Small intestine (tissue), 16 donors: Measurements from ENCODE around the gene CHIC1. TPM values are rescaled to one million over a fixed set of nuclear protein-coding genes. Genes with fewer than 3 reads are reported as not detected.
A peak's percentile ranks its signal among the peaks of the same experiment; 100 is the strongest.
"Not testable (repeated sequence)": the region's sequence is repeated elsewhere in the genome, so short reads cannot be mapped to it uniquely, and the experiment has no call there.

Source experiments
- DNase-seq, 2 donors: peaks; one replicate each; pipeline versions ENCODE4 v3.0.0 to v3.0.0-alpha.2; 2013
- FAIRE-seq: peaks from 2 replicates; lab custom pipeline; 2012; peaks lifted over from hg19 to GRCh38; lab: Jason Lieb, UNC
- H3K27ac ChIP-seq, 3 donors: one replicate each; pipeline ENCODE4 v1.5.1; 2013; ENCODE audit warnings: low read length in 2 of 3, mild to moderate bottlenecking in 2 of 3, control low read depth in 1 of 3, inconsistent platforms in 1 of 3, low read depth in 1 of 3, moderate library complexity in 1 of 3
- H3K27me3 ChIP-seq, 3 donors: one replicate each; pipeline ENCODE4 v1.6.1; 2013; ENCODE audit warnings: low read length in 3 of 3, inconsistent platforms in 1 of 3; ENCODE audit not compliant: control insufficient read depth in 3 of 3, insufficient read depth in 3 of 3
- H3K36me3 ChIP-seq, 3 donors: one replicate each; pipeline ENCODE4 v1.6.1; 2013; ENCODE audit warnings: low read length in 3 of 3, inconsistent platforms in 1 of 3, low read depth in 1 of 3, mild to moderate bottlenecking in 1 of 3, moderate library complexity in 1 of 3; ENCODE audit not compliant: control insufficient read depth in 3 of 3, insufficient read depth in 2 of 3
- H3K4me1 ChIP-seq, 3 donors: one replicate each; pipeline ENCODE4 v1.6.1; 2013; ENCODE audit warnings: low read length in 2 of 3, inconsistent platforms in 1 of 3, low read depth in 1 of 3, mild to moderate bottlenecking in 1 of 3, moderate library complexity in 1 of 3; ENCODE audit not compliant: control insufficient read depth in 3 of 3, insufficient read depth in 2 of 3
- H3K4me3 ChIP-seq, 3 donors: one replicate each; pipeline ENCODE4 v1.5.1; 2013; ENCODE audit warnings: low read length in 3 of 3, control low read depth in 1 of 3, inconsistent platforms in 1 of 3, low read depth in 1 of 3, mild to moderate bottlenecking in 1 of 3, moderate library complexity in 1 of 3
- H3K9me3 ChIP-seq, 2 donors: one replicate each; pipeline ENCODE4 v1.6.1; 2013; ENCODE audit warnings: low read depth in 1 of 2, low read length in 1 of 2; ENCODE audit not compliant: control insufficient read depth in 2 of 2, insufficient read depth in 1 of 2
- WGBS, 3 donors: extraction: QIAGEN DNeasy Blood & Tissue Kit; methylation state at CpG; one replicate each; pipeline ENCODE4 v1.1.7; 2013; 5-methylcytosine and 5-hydroxymethylcytosine counted together
- long read RNA-seq, 10 donors: transcript quantifications; one replicate each; lab custom pipeline, GENCODE V29; 2026
- polyA plus RNA-seq, 4 donors: library from polyadenylated mRNA; stranded (reverse) in 3 of 4; unstranded in 1 of 4; fragments of 200-250 nt in 3 of 4; fragments of 120-200 nt in 1 of 4; gene quantifications; one replicate each; pipeline versions ENCODE4 v1.2.1 to v1.2.3, GENCODE V29; 2013
- donor health status: healthy with polysubstance abuse.
- donor health status: control.
- donor health status: control.
- donor health status: Bipolar disorder and iron deficiency.
- donor health status: healthy.

Gene CHIC1
- 10 to 100 TPM in 1 of 4 donors, 1 to 10 TPM in 3; 1.1 to 13.4 (median 2.1) TPM for polyA plus RNA-seq
- long read RNA-seq, donor 1, full-length matches to known transcripts, result 4 of 4 reads
- long read RNA-seq, donor 1, partial matches to known transcripts, result 0 of 4 reads
- long read RNA-seq, donor 1, other reads (novel, unspliced or antisense), result 0 of 4 reads
- long read RNA-seq, donor 2, full-length matches to known transcripts, result 2 of 2 reads
- long read RNA-seq, donor 2, partial matches to known transcripts, result 0 of 2 reads
- long read RNA-seq, donor 2, other reads (novel, unspliced or antisense), result 0 of 2 reads
- long read RNA-seq, donor 3, result 0 reads
- long read RNA-seq, donor 4, result 0 reads
- long read RNA-seq, donor 5, result 0 reads
- long read RNA-seq, donor 6, full-length matches to known transcripts, result 2 of 2 reads
- long read RNA-seq, donor 6, partial matches to known transcripts, result 0 of 2 reads
- long read RNA-seq, donor 6, other reads (novel, unspliced or antisense), result 0 of 2 reads
- long read RNA-seq, donor 7, result 0 reads
- long read RNA-seq, donor 8, result 0 reads
- long read RNA-seq, donor 9, result 0 reads
- long read RNA-seq, donor 10, full-length matches to known transcripts, result 1 of 1 reads
- long read RNA-seq, donor 10, partial matches to known transcripts, result 0 of 1 reads
- long read RNA-seq, donor 10, other reads (novel, unspliced or antisense), result 0 of 1 reads

- Histone ChIP-seq H3K27ac (peak within 1 kb of the TSS; percentile 8 to 82 (median 48)), H3K27me3 (no peaks in the 10 kb centered on the region), H3K36me3 (no peaks in the 10 kb centered on the region), H3K4me1 (no peaks in the 10 kb centered on the region), H3K4me3 (peak within 1 kb of the TSS; percentile 52 to 68 (median 57)), H3K9me3 (no peaks in the 10 kb centered on the region)
- peak; percentile 51 to 80 for DNase-seq
- no peak for FAIRE-seq
- 0 to 33% (median 5%) methylated on average over 41 to 51 of the region's 51 CpGs for WGBS, 3 donors
Observed at GRCh38 chrX:73562984-73563737, at the start of gene CHIC1. CHIC1 (plus strand) TSS chrX:73563197; CDS start chrX:73563285, 88 bp downstream.

DNA sequence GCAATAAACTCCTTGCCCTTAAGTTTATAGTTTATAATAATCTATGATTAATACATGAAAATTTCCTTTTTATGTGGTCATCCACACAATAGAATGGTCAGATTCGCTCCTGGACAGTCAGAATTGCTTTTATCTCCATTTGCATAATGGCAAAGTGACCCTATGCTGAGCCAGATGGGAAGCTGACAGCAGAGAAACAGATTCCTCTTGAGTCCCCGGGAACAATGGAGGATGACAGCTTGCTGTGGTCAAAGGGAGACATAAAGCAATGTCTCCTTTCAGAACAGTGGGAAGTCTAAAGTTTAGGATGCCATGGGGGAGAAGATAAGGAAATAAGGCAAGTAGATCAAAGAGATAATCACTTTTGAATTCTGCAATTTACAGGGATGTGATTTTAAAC, 40.2 kb upstream of the CHIC1 start:
- not testable (repeated sequence) for H3K4me1 ChIP-seq, FAIRE-seq, H3K27ac ChIP-seq, H3K9me3 ChIP-seq, DNase-seq, H3K27me3 ChIP-seq, H3K4me3 ChIP-seq, H3K36me3 ChIP-seq
- WGBS, 3 donors, result 39 to 55% (median 47%) methylated on average over 2 of the region's 2 CpGs

DNA sequence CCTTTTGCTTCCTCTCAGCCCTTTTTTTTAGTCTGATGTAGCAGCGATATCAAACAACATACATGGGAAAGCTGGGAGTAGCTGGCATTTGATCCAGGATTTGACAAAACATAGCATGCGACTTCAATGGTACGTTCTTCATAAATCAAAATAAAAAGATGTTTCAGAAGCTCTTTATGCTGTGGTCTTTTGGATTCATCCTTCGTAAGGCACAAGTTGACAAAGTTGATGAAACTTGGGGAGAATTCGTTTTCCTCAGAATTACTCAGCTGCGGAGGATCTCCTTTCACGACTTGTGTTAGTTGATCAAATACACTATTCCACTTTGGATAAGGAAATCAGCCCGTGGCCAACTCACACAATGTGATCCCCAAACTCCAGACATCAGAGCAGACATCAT, 38.1 kb upstream of the CHIC1 start:
- FAIRE-seq (no peak), DNase-seq (no peak)
- 80 to 90% (median 87%) methylated on average over 8 of the region's 8 CpGs for WGBS, 3 donors
- no peaks in the 10 kb centered on the region for H3K27me3 ChIP-seq
- H3K4me3 ChIP-seq, result no peak overlapping the region
- H3K36me3 ChIP-seq, result no peaks in the 10 kb centered on the region
- no peak overlapping the region for H3K27ac ChIP-seq
- no peaks in the 10 kb centered on the region for H3K9me3 ChIP-seq
- H3K4me1 ChIP-seq, result no peaks in the 10 kb centered on the region

DNA sequence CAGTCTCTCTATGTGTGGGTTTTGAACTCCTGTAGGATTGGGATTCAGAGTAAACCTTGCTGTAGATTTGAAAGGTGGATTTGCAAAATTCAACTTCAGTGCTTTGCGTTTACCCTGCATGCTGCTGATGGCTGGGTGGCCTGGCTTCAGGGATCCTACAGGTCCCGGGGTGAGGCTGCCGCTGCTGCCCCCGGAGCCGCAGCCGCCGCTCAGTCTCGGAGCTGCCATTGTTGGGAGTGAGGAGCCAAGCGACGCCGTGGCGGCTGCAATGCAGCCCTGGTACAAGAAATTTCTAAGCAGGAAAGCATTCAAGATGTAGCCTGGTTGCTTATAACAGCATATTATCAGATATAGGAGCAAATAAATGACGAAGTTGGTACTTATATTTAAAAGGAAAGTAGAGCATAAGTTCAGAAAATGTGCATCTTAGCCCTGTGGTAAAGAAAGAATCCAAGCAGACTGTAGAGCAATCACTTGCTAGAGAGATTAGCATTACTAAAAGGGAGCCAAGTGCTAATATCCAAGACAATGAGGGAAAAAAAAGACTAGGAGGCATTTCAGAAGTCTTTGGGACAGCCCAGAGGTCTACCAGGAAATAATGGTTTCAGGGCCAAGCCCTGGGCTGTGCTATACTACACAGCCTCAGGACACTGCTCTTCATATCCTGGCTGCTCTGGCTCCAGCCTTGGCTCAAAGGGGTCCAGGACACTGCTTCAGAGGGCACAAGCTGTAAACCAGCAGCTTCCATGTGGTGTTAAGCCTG, 36.9 kb upstream of the CHIC1 start:
- Histone ChIP-seq H3K36me3 (no peaks in the 10 kb centered on the region), H3K27me3 (no peaks in the 10 kb centered on the region), H3K4me1 (no peaks in the 10 kb centered on the region), H3K9me3 (no peaks in the 10 kb centered on the region), H3K4me3 (no peak overlapping the region), H3K27ac (no peak overlapping the region)
- FAIRE-seq (no peak), DNase-seq (no peak)
- WGBS, 3 donors, result 31 to 55% (median 52%) methylated on average over 13 of the region's 13 CpGs

DNA sequence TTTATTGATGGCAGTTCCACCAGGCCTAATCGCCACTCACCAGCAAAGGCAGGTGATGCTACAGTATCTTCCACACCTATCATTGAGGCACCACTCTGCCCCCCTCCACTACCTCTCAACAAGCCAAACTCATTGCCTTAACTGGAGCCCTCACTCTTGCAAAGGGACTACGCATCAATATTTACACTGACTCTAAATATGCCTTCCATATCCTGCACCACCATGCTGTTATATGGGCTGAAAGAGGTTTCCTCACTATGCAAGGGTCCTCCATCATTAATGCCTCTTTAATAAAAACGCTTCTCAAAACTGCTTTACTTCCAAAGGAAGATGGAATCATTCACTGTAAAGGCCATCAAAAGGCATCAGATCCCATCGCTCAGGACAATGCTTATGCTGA, 31.3 kb upstream of the CHIC1 start:
- not testable (repeated sequence) for H3K4me1 ChIP-seq, H3K9me3 ChIP-seq, H3K4me3 ChIP-seq, H3K27me3 ChIP-seq, FAIRE-seq, DNase-seq, H3K27ac ChIP-seq, H3K36me3 ChIP-seq
- 81 to 92% (median 88%) methylated on average over 4 of the region's 4 CpGs for WGBS, 3 donors

- no peak for FAIRE-seq
- H3K27ac ChIP-seq, result no peak overlapping the region
- H3K27me3 ChIP-seq, result no peaks in the 10 kb centered on the region
- no peaks in the 10 kb centered on the region for H3K4me1 ChIP-seq
- no peak overlapping the region for H3K4me3 ChIP-seq
- DNase-seq, result no peak
- H3K36me3 ChIP-seq, result no peaks in the 10 kb centered on the region
- no peaks in the 10 kb centered on the region for H3K9me3 ChIP-seq
Observed at GRCh38 chrX:73556159-73556558, 6.8 kb upstream of the CHIC1 start.

DNA sequence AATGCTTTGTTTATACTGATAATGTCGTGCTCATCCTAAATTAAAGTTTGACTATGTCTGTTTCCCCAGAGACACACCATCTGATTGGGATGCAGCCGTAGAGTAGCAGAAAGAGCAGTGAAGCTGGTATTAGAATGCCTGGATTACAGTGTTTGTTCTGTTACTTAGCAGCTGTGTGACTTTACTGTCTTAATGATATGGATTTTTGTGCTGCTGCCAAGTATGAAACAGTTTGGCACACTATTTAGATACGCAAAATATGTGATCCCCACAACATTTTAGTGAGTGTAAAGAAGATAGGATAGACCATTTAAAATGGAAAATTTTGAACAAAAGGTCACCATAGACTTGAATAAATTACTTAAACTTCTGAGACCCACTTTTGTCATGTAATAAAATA, 1.2 kb upstream of the CHIC1 start:
- Histone ChIP-seq H3K4me3 (no peak overlapping the region), H3K27me3 (no peaks in the 10 kb centered on the region), H3K27ac (no peak overlapping the region), H3K36me3 (no peaks in the 10 kb centered on the region), H3K9me3 (no peaks in the 10 kb centered on the region), H3K4me1 (no peaks in the 10 kb centered on the region)
- WGBS, 3 donors, result 18 to 43% (median 33%) methylated on average over 3 of the region's 3 CpGs
- FAIRE-seq, result no peak
- DNase-seq, result peak; percentile 1 to 6

GRCh38 chrX:73562458-73562857, 539 bp upstream of the CHIC1 start:
- Histone ChIP-seq H3K4me3 (peak overlapping the region; percentile 52 to 68 (median 57)), H3K27ac (peak overlapping the region in 1 of 3 donors; percentile 48), H3K27me3 (no peaks in the 10 kb centered on the region), H3K9me3 (no peaks in the 10 kb centered on the region), H3K36me3 (no peaks in the 10 kb centered on the region), H3K4me1 (no peaks in the 10 kb centered on the region)
- 0 to 29% (median 4%) methylated on average over 3 of the region's 3 CpGs for WGBS, 3 donors
- FAIRE-seq (no peak), DNase-seq (peak in 1 of 2 donors; percentile 0)
